ENCODE data around the gene C1orf198.

Gene C1orf198

DNA sequence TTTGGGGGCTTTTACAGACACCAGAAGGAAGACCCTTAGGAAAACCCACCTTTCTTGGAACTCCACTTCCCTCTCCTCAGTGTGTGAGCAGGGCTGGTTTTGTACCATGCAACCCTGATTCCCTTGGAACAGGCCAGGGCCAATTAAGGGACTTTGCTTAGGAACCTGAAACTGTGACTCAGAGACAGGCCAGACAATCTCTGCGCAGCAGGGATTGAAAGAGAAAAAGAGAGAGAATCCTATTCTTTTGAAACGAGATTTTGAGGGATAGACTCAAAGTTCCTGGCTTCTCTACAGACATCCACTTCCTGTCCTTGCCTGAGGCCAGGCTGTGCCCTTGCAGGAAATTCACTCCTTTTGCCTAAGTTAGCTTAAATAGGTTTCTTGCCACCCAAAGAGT lies 23.1 kb upstream of the C1orf198 start:
- no peak for DNase-seq

DNA sequence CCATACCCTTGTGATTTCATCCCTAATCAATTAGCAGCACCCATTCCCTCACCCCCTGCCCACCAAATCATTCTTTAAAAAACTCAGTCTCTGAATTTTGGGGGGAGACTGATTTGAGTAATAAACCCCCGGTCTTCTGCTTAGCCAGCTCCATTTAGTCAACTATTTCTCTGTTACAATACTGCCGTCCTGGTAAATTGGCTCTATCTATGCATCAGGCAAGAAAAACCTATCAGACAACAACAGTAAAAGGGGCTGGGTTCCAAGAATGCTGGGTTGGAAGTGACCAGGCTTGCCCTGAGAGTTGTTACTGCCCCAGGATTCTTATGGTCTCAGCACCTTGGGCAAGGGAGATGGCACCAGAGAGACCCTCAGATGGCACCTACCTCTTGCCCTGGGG lies 16.3 kb upstream of the C1orf198 start:
- DNase-seq = no peak

DNA sequence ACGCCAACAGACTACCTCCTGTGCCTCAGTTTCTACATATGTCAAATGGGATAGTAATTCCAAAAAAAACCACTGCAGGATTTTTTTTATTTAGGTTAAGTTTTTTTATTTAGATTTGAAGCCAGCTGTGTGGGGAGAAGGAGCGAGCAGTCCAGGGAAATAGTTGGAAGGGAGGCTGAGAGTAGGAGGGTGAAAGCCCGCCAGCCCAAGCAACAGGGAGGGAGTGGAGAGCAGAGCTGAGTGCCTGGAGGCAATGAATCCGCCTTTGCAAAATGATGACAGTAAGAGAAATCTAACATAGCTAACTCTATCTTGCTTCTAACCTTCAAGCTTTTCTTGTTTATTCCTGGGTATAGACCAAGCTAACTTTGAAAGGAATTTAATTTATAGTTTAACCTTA lies 15.6 kb upstream of the C1orf198 start:
- no peak for DNase-seq

DNA sequence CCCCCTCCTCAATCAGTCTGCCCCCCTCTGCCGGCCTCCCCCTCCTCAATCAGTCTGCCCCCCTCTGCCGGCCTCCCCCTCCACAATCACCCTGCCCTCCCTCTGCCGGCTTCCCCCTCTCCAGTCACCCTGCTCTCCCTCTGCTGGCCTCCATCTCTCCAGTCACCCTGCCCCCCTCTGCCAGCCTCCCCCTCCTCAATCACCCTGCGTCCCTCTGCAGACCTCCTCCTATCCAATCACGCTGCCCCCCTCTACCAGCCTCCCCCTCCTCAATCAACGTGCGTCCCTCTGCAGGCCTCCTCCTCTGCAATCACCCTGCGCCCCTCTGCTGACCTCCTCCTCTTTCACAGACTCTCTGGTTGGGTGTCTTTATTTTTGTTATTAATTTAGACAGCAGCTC lies 11.5 kb upstream of the C1orf198 start:
- no peak for DNase-seq

DNA sequence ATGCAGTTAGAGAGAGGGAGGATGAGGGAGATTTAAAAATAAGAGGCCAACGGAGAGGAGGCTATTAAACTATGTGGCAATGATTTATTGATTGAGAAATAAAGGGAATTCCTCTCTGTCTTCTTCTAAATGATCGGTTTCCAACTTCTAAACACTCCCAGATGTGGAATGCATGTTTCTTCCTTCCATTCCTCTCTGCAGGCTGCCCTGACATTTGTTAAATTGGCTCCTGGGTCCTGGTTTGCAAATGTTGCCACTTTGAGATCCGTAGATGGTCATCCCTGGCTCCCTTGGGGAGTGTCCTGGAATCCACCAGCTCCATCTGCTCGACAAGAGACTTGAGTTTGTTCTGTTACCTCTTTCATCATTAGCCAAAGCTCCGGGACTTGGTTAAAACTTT lies 10.3 kb upstream of the C1orf198 start:
- DNase-seq = no peak

DNA sequence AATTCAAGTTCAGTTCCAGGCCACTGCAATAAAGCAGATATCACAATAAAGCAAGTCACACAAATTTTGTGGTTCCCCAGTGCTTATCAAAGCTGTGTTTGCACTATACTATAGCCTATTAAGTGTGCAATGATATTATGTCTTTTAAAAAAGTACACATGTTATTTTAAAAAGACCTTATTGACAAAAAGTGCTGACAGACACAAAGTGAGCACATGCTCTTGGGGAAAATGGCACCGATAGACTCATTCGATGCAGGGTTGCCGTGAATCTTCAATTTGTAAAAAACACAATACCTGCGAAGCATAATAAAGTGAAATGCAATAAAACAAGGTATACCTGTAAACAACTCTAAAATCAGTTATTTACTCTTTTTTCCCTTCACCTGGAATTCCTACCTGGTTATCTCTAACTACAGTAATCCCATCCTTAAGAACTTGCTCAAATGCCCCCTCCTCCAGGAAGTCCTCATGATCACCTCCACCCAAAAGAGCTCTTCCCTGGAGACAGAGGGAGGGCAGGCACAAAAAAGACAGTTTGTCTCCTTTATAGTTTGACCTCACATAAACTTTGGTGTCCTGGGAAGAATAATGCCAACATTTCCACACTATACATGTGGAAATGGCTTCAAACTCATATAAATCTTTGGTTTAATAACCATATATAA lies 9.7 kb upstream of the C1orf198 start:
- DNase-seq = no peak

DNA sequence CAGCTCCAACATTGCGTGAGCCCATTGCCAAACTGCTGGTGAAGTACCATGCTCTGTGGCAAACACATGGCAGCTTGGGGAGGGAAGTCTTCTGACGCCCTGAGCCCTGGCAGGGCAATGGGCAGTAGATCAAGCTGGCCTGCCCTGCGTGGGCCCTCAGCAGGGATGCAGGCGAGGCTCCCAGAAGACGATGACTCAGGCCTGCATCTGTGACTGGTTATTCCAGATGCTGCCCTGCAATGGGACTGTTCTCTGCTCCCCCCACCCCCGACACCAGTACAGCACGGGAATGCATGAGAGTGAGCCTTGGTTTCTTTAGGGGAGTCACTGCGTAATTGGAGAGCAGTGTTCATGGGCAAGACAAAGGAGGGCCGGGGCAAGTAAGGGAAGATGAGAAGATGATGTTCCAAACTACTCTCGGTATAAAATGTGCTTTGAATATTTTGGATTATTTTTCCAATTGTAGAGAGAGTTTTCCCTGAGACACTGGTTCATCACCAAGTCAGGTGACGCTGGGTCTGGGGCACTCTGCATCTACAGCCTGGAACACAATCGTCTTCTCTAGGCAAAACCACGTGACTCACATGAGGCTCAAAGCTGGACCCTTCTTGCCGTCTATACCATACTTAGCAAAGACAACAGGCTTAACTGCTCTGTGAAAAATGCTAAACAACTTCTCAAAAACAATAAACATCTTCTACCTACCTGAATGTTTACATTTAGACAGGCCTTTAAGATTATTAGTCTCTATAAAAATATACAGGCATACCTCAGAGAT lies 9.0 kb upstream of the C1orf198 start:
- DNase-seq = no peak

DNA sequence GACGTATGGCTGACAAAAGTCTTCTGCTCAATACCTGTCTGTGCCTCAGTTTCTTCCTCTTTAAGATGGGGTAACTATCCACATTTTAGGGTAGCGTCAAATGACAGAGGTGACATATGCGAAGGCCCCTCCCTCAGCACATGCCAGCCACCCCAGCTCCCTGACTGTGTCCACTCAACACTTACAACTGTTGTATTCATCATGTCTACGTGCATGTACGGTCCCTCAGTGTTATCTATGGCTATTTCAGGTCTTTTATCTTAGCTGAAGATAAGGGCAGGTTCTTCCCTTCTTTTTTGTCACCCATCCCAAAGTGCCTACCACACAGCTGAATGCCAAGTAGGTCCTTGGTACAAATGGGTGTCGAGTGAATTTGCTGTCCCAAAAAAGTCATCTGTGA lies 8.3 kb upstream of the C1orf198 start:
- DNase-seq = no peak

DNA sequence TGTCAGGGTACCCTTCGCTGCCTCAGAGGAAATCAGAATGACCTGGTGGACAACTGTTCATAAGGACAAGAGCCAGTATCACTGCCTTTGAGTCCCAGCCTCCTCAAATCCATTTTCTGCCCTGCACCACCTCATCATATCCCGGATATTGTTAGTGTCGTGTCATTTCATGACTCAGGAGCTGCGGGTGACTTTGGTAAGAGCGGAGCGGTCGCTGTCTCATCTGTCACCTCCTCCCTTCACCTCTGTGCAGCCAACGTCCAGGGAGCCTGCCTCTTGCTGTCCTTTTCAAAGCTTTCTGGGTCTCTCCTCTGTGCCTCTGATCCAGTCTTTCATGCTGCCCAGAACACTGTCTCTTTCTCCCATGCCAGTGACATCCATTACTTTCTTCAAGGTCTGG lies 7.0 kb upstream of the C1orf198 start:
- no peak for DNase-seq

DNA sequence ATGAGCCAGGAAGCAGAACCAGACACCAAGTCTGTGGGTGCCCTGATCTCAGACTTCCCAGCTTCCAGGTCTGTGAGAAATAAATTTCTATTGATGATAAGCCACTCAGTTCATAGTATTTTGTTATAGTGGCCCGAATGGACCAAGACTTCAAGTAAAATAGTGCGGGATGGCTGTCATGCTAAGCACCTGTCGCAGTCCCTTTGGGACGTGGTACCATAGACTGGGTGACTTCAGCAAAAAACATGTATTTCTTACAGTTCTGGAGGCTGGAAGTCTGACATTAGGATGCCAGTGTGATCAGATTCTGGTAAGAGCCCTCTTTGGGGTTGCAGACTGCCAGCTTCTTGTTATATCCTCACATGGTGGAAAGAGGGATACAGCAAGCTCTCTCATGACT lies 2.6 kb upstream of the C1orf198 start:
- no peak for DNase-seq

DNA sequence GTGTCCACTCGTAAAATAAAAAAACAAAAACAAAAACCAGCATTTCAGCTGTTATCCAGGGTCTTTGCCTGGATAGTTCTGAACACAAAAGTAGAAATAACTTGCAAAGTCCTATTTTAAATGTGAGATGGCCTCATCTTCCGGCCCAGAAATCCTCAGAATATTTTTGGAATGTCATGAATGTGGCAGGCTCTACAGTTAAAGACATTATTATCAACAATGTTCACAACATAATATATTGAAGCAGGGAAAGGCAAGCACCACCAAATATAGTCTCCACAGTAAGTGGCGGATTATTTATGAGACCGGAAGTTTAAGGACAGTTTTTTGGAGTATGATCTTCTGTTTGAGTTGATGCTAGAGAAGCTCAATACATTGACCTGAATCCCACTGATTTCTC lies 1.2 kb upstream of the C1orf198 start:
- DNase-seq = no peak

DNA sequence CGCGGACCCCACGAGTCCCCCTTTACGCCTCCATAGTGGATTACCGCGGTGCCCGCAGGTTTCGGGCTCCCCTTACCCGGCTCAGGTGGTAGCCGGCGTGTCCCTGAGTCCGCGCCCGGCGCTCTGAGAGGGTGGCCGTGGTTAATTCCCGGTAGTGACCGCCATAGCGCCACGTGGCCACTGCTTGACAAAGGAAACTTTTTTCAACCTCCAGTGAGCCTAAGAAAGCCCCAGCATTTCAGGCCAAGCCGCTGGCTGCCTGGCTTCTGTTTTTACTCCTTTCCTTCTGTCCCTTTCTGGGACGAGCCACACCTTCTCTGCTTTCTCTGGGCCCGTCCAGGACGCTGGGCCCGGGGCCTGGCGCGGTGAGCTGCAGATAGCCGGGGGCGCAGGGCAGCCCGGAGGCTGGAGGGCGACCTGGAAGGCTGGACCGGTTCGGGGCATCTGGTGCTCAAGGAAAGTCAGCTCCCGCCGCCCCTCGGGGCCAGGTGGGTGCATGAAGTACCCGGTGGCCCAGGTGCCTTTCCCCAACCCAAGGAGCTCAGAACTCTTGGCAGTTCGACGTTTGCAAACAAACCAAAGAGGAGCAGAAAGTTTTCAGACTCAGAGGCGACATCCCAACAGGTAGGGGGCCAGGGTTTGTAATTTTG lies 540 bp upstream of the C1orf198 start:
- peak; percentile 51 for DNase-seq

DNA sequence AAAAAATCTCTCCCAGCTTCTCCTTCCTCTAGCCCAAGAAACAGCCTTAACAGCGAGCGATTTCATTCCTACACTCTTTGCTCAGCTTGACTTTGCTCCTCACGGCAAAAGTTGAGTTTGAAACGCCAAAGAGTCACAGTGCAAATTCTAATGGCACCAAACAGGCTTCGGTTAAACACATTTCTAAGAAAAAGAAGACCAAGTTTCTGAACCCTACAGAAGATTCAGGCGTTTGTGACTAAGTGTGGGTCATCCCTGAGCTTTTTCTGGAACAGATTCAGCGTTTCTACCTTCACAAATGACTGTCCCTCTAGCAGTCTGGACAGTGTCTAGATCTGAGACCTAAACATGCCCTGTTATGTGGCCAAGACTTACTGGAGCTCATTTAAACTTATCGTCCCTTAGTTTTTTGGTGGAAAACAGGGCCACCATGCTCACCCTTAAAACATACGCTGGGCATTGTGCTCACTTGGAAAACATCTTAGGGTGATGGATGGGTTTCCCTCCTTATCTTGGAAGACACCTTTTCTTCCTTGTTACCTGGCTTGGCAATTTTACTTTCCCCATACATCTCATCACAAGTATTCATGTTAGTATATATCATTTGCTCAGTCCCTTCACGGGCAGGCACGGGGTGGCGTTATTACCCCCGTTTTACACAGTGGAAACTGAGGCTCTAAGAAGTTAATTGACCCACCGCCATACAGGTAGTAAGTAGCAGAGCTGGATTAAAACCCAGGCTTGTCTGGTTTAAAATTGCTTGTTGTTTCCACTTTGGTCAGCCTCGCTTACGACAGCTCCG lies 1.0 kb downstream of the C1orf198 start:
- no peak for DNase-seq

DNA sequence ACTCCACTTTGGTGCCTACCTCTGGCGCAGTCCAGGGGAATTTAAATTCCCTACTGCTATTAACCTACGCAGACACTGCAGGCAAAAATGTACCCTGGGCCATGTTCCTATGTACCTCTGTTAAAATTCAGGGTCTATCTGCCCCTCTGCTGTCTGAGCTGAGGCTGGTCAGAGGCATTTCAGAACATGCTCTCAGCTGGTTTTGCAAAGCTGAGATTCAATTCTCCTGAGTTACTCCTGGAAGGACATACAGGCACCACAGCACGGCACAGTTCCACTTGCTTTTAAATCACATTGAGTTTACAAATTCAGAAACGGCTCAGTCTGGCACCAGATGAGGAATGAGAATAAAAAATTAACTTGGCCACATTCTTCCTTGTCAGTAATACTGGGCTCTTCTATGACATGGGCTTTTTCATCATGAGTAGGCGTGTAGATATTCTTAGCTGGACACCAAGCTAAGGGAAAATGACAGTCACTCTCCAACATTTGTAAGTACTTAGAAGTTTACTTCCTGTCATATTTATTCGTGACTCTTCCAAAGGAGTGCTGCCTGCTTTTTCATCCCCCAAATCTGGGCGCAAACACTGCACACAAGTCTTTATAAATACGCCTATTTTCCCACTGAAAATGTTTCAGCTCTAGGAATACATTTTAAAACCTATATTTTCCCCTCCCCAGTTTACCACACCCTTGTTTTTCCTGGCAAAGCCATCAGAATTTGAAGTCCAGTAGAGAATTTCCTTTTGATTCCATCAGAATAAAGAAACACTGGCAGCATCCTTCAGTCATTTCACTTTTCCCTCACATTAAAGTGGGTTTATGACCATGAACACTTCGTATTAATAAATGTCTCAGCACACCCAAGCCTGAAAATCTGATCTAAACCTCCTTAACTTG lies 1.9 kb downstream of the C1orf198 start:
- DNase-seq = no peak

DNA sequence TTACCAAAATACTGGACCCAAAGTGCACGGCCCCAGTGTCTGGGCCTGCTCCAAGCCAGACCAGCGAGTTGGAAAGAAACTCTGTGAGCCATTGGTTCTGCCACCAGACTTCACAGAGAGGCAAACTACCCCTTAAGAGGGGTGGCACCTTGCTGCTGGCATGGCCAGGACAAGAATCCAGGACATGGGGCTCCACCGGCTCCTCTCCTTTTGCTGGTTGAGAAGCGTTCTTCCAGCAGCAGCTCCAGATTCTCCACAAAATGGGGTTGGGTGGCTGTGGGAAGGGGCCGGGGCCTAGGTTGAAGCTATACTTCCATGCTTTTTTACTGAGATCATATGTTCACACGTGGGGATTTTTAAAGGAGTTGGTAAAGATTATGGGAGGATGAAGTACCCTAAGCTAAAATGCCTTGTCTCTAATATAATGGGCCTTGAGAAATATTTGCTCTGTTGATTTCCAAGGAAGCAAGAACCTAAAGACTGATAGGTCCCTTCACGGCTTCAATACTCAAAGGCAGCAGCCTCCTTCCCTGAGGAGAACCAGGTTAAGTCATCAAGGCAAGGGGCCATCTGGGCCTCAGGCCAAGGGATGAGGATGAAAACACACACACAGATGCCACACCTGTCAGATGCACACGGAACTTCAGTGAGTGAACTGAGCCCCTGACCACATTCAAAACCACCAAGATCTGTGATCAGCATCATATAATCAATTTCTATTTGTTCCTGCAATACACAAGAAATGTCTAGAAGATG lies 3.1 kb downstream of the C1orf198 start:
- DNase-seq = peak; percentile 19

DNA sequence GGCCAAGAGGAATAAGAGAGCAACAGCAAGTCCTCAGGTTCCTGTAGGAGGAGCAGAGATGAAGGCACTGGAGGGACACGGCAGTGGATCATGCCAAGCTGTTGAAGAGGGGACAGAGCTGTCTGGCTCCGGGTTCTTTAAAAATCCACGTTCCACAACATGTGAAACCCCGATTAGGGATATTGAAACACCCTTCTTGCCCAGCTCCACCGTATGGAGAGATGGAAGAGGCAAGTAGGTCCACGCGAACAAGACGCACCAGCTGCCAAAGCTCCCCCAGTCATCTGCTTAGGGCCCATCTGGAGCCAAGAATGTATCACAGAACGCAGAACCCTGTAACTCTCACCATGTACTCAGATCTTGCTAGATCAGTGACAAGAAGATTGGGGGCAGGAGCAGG lies 3.9 kb downstream of the C1orf198 start:
- DNase-seq = no peak

DNA sequence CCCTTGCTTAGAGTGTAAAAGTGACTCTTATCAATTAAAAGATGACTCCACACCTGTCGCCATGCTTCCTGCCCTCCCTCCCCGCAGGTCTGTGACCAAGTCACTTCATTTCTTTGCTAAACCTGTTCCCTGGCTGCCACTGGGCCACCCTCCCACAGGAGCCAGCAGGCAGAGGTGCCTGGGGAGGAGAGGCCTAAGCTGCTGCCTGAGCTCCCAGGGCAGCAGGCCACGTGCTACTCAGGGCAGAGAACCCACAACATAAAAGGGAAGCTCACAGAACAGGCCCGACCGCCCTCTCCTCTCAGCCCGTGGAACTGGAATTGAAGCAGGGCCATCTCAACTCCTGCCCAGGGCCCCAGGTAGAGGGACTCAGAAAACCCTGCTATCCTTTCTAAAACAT lies 4.9 kb downstream of the C1orf198 start:
- no peak for DNase-seq

DNA sequence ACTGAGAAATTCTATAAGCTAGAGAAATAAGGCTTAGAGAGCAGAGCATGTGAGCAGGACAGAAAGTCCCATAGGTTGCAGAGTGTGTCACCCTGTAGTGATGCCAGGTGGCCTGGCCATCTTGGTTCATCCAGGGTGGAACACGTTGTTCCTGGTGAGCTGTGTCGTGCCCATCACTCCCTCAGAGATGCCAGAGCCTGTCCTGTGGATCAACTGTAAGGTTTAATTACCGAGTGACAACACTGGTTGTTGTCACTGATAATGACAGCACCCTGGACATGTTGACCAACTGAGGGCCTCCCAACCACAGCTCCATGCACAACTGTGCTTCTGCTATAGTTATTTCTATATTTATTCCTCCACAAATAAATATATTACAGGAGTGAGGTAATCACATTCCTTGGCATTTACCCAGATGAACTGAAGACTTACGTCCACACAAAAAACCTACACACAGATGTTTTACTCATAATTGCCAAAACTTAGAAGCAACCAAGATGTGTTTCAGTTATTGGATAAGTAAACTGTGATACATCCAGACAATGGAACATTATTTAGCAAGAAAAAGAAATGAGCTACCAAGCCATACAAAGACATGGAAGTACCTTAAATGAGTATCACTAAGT lies 6.2 kb downstream of the C1orf198 start:
- no peak for DNase-seq

DNA sequence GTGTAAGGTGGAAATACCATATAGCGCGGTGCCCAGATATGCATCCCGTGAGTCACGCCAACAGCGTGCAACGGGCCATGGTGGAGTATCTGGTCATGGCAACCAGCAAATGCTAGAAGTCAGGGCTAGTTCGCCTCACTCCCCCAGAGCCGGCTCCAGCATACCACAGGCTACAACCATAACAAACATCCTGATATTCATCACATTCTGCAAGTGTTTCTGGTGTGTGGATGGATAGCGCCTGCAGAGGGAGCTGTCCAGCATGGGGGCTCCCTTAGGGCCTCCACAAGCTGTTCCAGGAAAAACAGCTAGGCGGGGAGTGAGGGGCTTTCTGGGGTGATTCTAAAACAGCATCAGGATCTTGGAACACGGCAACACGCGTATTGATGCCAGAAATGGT lies 6.8 kb downstream of the C1orf198 start:
- no peak for DNase-seq

DNA sequence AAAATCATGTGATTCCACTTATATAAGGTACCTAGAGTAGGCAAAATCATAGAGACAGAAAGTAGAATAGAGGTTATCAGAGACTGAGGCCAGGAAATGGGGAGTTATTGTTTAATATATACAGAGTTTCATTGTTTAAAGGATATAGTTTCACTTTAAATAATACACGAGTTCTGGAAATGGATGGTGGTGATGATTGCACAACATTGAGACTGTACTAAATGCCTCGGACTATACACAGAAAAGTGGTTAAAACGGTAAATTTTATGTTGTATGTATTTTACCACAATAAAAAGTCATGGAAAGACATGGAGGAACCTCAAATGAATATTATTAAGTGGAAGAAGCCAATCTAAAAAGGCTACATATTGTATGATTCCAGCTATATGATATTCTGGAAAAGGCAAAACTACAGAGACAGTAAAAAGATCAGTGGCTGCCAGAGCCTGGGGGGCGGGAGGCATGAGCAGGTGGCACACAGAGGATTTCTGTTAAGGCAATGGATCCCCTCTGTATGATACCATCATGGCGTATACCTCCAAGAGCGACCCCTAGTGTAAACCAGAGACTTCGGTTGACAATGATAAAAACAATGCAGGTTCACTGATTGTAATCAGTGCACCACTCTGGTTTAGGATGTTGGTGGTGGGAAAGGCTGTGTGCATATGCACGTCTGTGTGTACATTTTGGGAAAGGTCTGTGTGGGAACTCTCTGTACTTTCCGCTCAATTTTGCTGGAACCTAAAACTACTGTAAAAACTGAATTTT lies 7.5 kb downstream of the C1orf198 start:
- no peak for DNase-seq

Data from DMS153 (cell line).